DOHH2 (cell line): ENCODE measurements around the gene C2orf76.
A peak's percentile ranks its signal among the peaks of the same experiment; 100 is the strongest.

Source experiments
- H3F3A ChIP-seq: fragments of 200-600 bp; sonication (generic), shearing (Covaris generic); 2 replicates; pipeline ENCODE4 v1.6.0; 2016; ENCODE audit warnings: antibody characterized with exemption, mild to moderate bottlenecking; ENCODE audit not compliant: control insufficient read depth, insufficient read depth
- H3K27ac ChIP-seq: fragments of 200-600 bp; sonication (generic); 2 replicates; pipeline ENCODE4 v1.5.1; 2014; ENCODE audit warnings: low read depth, mild to moderate bottlenecking, low read length, moderate library complexity
- H3K27me3 ChIP-seq: fragments of 200-600 bp; sonication (generic); 2 replicates; pipeline ENCODE4 v1.6.1; 2014; ENCODE audit warnings: mild to moderate bottlenecking, low read length, mixed read lengths; ENCODE audit not compliant: control insufficient read depth
- H3K36me3 ChIP-seq: fragments of 200-600 bp; sonication (generic); 2 replicates; pipeline ENCODE4 v1.6.1; 2014; ENCODE audit warnings: mild to moderate bottlenecking, low read length, moderate library complexity, mixed read lengths; ENCODE audit not compliant: control insufficient read depth
- H3K4me1 ChIP-seq: fragments of 200-600 bp; sonication (generic); 2 replicates; pipeline ENCODE4 v1.6.1; 2014; ENCODE audit warnings: mild to moderate bottlenecking, low read length, mixed read lengths; ENCODE audit not compliant: control insufficient read depth
- H3K4me2 ChIP-seq: fragments of 200-600 bp; sonication (generic); 2 replicates; pipeline ENCODE4 v1.6.0; 2014; ENCODE audit warnings: mild to moderate bottlenecking, low read length, moderate library complexity
- H3K4me3 ChIP-seq: fragments of 200-600 bp; sonication (generic); 2 replicates; pipeline ENCODE4 v1.5.1; 2014; ENCODE audit warnings: mild to moderate bottlenecking, low read length, mixed read lengths
- H3K79me2 ChIP-seq: fragments of 200-600 bp; sonication (generic); 2 replicates; pipeline ENCODE4 v1.6.1; 2014; ENCODE audit warnings: mild to moderate bottlenecking, low read length, mixed read lengths; ENCODE audit not compliant: control insufficient read depth
- H3K9me2 ChIP-seq: fragments of 200-600 bp; sonication (generic); replicated peaks from 2 replicates; pipeline ENCODE4 v1.6.1; 2014; ENCODE audit warnings: mild to moderate bottlenecking, low read length, mixed read lengths; ENCODE audit not compliant: control insufficient read depth
- H3K9me3 ChIP-seq: fragments of 200-600 bp; sonication (generic); 2 replicates; pipeline ENCODE4 v1.6.1; 2014; ENCODE audit warnings: antibody characterized with exemption, low read length, mixed read lengths; ENCODE audit not compliant: control insufficient read depth, insufficient read depth
- H4K20me1 ChIP-seq: fragments of 200-600 bp; sonication (generic); 2 replicates; pipeline ENCODE4 v1.6.0; 2014; ENCODE audit warnings: low read depth, mild to moderate bottlenecking, antibody characterized with exemption, low read length, moderate library complexity; ENCODE audit not compliant: control insufficient read depth, insufficient read depth
- EZH2phosphoT487 ChIP-seq: fragments of 200-600 bp; sonication (generic); IDR thresholded peaks from 2 replicates; pipeline ENCODE4 v1.6.1; 2017; ENCODE audit warnings: borderline replicate concordance, mild to moderate bottlenecking, antibody characterized with exemption, low read length, moderate library complexity, mixed read lengths
- TF ChIP-seq, protein P1 (sequence below): fragments of 200-600 bp; sonication (generic); IDR thresholded peaks from one replicate; pipeline ENCODE4 v1.5.1; 2014; ENCODE audit warnings: antibody characterized with exemption, mild to moderate bottlenecking, low read depth, low read length; ENCODE audit not compliant: poor library complexity, severe bottlenecking

The C2orf76 gene

DNA sequence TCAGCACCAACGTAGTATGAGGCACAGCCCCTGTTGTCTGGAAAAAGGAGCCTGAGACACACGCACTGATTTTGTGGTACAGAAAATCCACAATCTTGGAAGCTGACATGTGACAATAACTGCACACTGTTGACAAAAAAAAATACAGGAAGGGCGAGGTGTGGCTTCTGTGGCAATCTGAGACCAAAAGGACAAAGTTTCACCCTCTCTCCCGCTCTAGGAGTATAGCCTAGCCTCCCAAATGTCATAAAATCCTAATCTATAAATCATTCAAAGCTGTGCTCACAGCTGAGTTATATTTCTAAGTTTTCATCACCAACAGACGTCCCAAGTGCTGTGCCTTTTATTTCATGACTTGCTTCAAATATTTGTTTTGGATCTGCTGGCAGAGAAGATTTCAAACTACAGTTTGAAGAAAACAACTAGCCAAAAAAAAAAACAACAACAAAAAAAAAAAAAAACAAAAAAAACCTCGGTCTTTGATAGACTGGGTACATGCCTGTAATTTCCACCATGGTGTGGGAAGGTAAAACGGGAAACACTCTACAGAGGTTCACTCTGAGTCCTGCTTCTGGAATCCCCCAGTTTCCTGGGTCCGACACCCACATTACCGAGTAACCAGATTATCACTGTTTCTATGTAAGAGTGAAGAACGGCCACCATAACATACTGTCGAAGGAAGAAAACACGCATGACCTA is 61.0 kb downstream of the C2orf76 start:
- Histone ChIP-seq H3F3A (peaks cover 4% of the 10 kb centered on the region; the same call in 1 of the 2 replicates), H3K79me2 (peaks cover 25% of the 10 kb centered on the region), H3K4me1 (peaks cover 79% of the 10 kb centered on the region), H3K4me3 (peak overlapping the region; percentile 38), H4K20me1 (no peaks in the 10 kb centered on the region), H3K9me2 (no peaks in the 10 kb centered on the region), H3K4me2 (peak overlapping the region; percentile 58), H3K9me3 (no peaks in the 10 kb centered on the region), H3K27me3 (no peaks in the 10 kb centered on the region), H3K36me3 (no peaks in the 10 kb centered on the region; the same call in 1 of the 2 replicates), H3K27ac (no peak overlapping the region)
- no peak for TF ChIP-seq EZH2phosphoT487
- TF ChIP-seq, protein P1, sequence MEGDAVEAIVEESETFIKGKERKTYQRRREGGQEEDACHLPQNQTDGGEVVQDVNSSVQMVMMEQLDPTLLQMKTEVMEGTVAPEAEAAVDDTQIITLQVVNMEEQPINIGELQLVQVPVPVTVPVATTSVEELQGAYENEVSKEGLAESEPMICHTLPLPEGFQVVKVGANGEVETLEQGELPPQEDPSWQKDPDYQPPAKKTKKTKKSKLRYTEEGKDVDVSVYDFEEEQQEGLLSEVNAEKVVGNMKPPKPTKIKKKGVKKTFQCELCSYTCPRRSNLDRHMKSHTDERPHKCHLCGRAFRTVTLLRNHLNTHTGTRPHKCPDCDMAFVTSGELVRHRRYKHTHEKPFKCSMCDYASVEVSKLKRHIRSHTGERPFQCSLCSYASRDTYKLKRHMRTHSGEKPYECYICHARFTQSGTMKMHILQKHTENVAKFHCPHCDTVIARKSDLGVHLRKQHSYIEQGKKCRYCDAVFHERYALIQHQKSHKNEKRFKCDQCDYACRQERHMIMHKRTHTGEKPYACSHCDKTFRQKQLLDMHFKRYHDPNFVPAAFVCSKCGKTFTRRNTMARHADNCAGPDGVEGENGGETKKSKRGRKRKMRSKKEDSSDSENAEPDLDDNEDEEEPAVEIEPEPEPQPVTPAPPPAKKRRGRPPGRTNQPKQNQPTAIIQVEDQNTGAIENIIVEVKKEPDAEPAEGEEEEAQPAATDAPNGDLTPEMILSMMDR, result no peak

- no peaks in the 10 kb centered on the region for H3K9me2 ChIP-seq
- no peaks in the 10 kb centered on the region; the same call in 1 of the 2 replicates for H3F3A ChIP-seq
- H3K36me3 ChIP-seq, result no peaks in the 10 kb centered on the region; the same call in 1 of the 2 replicates
- TF ChIP-seq EZH2phosphoT487, result no peak
- TF ChIP-seq, protein P1, result no peak
- H3K4me3 ChIP-seq, result no peak overlapping the region
- peaks cover 73% of the 10 kb centered on the region for H3K4me1 ChIP-seq
- no peak overlapping the region for H3K27ac ChIP-seq
- H3K9me3 ChIP-seq, result no peaks in the 10 kb centered on the region
- H3K4me2 ChIP-seq, result peak overlapping the region; percentile 58
- H3K27me3 ChIP-seq, result no peaks in the 10 kb centered on the region
- H3K79me2 ChIP-seq, result peaks cover 25% of the 10 kb centered on the region
- no peaks in the 10 kb centered on the region for H4K20me1 ChIP-seq
These were observed 61.8 kb downstream of the C2orf76 start for GRCh38 chr2:119304847-119305246.

GRCh38 chr2:119301413-119301812 is 65.2 kb downstream of the C2orf76 start:
- Histone ChIP-seq H4K20me1 (no peaks in the 10 kb centered on the region), H3K27ac (no peak overlapping the region), H3K36me3 (no peaks in the 10 kb centered on the region; the same call in 1 of the 2 replicates), H3K27me3 (no peaks in the 10 kb centered on the region), H3K4me1 (peaks cover 42% of the 10 kb centered on the region), H3K4me3 (no peak overlapping the region), H3K4me2 (no peak overlapping the region), H3K9me3 (no peaks in the 10 kb centered on the region), H3K79me2 (peaks cover 11% of the 10 kb centered on the region), H3K9me2 (no peaks in the 10 kb centered on the region), H3F3A (no peaks in the 10 kb centered on the region)
- TF ChIP-seq, protein P1, result no peak
- TF ChIP-seq EZH2phosphoT487, result no peak
